Activated CD4-positive, alpha-beta T cell treated with anti-CD3 and anti-CD28 coated beads, Interleukin-2, amount 10 ng/mL, durations not matched to agents 7 days and 5 days (primary cell): ENCODE data around the gene EFNA5. TPM values are rescaled to one million over a fixed set of nuclear protein-coding genes. Genes with fewer than 3 reads are reported as not detected.

Experiments
- CTCF ChIA-PET: fragments of 350-600 bp; sonication (Branson Sonifier 250); formaldehyde crosslinking; loops from one replicate; lab custom pipeline; 2021; ENCODE audit warnings: antibody characterized with exemption; lab: Charles Lee
- POLR2A ChIA-PET: fragments of 350-600 bp; sonication (Branson Sonifier 250); formaldehyde crosslinking; loops from one replicate; lab custom pipeline; 2021; ENCODE audit warnings: antibody characterized with exemption; lab: Charles Lee
- DNase-seq: peaks from one replicate; pipeline ENCODE4 v3.0.0-alpha.2; 2020
- H3K27ac Mint-ChIP-seq: one replicate; pipeline ENCODE4 v1.8.0; 2021; ENCODE audit warnings: mild to moderate bottlenecking, moderate library complexity, mixed read lengths
- H3K27me3 Mint-ChIP-seq: one replicate; pipeline ENCODE4 v1.8.0; 2021; ENCODE audit warnings: mixed read lengths
- H3K36me3 Mint-ChIP-seq: one replicate; pipeline ENCODE4 v1.8.0; 2021; ENCODE audit warnings: low read depth, mixed read lengths
- H3K4me1 Mint-ChIP-seq: one replicate; pipeline ENCODE4 v1.8.0; 2021; ENCODE audit warnings: mixed read lengths
- H3K4me3 Mint-ChIP-seq: one replicate; pipeline ENCODE4 v1.8.0; 2021; ENCODE audit warnings: mild to moderate bottlenecking, moderate library complexity, mixed read lengths
- H3K9me3 Mint-ChIP-seq: one replicate; pipeline ENCODE4 v1.8.0; 2021; ENCODE audit warnings: mixed read lengths
- total RNA-seq, 2 experiments: library from RNA; stranded (reverse); gene quantifications; one replicate each; pipeline ENCODE4 v1.2.3, GENCODE V29; 2021

The EFNA5 gene
- total RNA-seq, 2 experiments from 2014 or later = not detected

GRCh38 chr5:107414802-107415201 lies 255.9 kb downstream of the EFNA5 start:
- Mint-ChIP-seq H3K27ac (no peak overlapping the region), H3K4me1 (no peaks in the 10 kb centered on the region), H3K9me3 (no peaks in the 10 kb centered on the region), H3K36me3 (no peaks in the 10 kb centered on the region), H3K27me3 (peaks cover 26% of the 10 kb centered on the region), H3K4me3 (no peak overlapping the region)
- ChIA-PET POLR2A (no interaction called here), CTCF (no interaction called here)
- no peak for DNase-seq

GRCh38 chr5:107413754-107414153 lies 257.0 kb downstream of the EFNA5 start:
- Mint-ChIP-seq H3K27ac (no peak overlapping the region), H3K4me3 (no peak overlapping the region)

GRCh38 chr5:107408564-107408963 lies 262.2 kb downstream of the EFNA5 start:
- ChIA-PET POLR2A (no interaction called here), CTCF (no interaction called here)
- Mint-ChIP-seq H3K4me1 (no peaks in the 10 kb centered on the region), H3K36me3 (no peaks in the 10 kb centered on the region), H3K9me3 (no peaks in the 10 kb centered on the region), H3K27ac (no peak overlapping the region), H3K4me3 (no peak overlapping the region), H3K27me3 (peaks cover 13% of the 10 kb centered on the region)
- DNase-seq = no peak

More at GRCh38 chr5:107413754-107414153, 257.0 kb downstream of the EFNA5 start:
- Mint-ChIP-seq H3K4me1 (no peaks in the 10 kb centered on the region), H3K9me3 (no peaks in the 10 kb centered on the region), H3K36me3 (no peaks in the 10 kb centered on the region), H3K27me3 (peaks cover 21% of the 10 kb centered on the region)
- ChIA-PET POLR2A (no interaction called here), CTCF (no interaction called here)
- no peak for DNase-seq

GRCh38 chr5:107407713-107408298 lies 262.9 kb downstream of the EFNA5 start:
- DNase-seq = no peak
- H3K36me3 Mint-ChIP-seq = no peaks in the 10 kb centered on the region

GRCh38 chr5:107404595-107405374 lies 266.0 kb downstream of the EFNA5 start:
- no peak overlapping the region for H3K4me3 Mint-ChIP-seq
- ChIA-PET CTCF (interaction anchor here (0.6 kb wide), 1 partner anchor 105 kb away, joined by 3 read pairs; no protein-coding TSS in a partner anchor), POLR2A (no interaction called here)
- no peak for DNase-seq
- peaks cover 6% of the 10 kb centered on the region for H3K27me3 Mint-ChIP-seq
- no peaks in the 10 kb centered on the region for H3K36me3 Mint-ChIP-seq
- H3K4me1 Mint-ChIP-seq = no peaks in the 10 kb centered on the region
- no peaks in the 10 kb centered on the region for H3K9me3 Mint-ChIP-seq
- H3K27ac Mint-ChIP-seq = no peak overlapping the region

More at GRCh38 chr5:107407713-107408298, 262.9 kb downstream of the EFNA5 start:
- H3K27me3 Mint-ChIP-seq = peaks cover 11% of the 10 kb centered on the region
- ChIA-PET POLR2A (no interaction called here), CTCF (no interaction called here)
- H3K4me3 Mint-ChIP-seq = no peak overlapping the region
- no peaks in the 10 kb centered on the region for H3K4me1 Mint-ChIP-seq
- no peak overlapping the region for H3K27ac Mint-ChIP-seq
- no peaks in the 10 kb centered on the region for H3K9me3 Mint-ChIP-seq

GRCh38 chr5:107403228-107403953 lies 267.3 kb downstream of the EFNA5 start:
- Mint-ChIP-seq H3K27me3 (peaks cover 10% of the 10 kb centered on the region), H3K36me3 (no peaks in the 10 kb centered on the region), H3K4me3 (no peak overlapping the region), H3K4me1 (no peaks in the 10 kb centered on the region), H3K27ac (no peak overlapping the region), H3K9me3 (no peaks in the 10 kb centered on the region)
- ChIA-PET POLR2A (no interaction called here), CTCF (no interaction called here)
- no peak for DNase-seq

- Mint-ChIP-seq H3K4me1 (no peaks in the 10 kb centered on the region), H3K27me3 (peaks cover 13% of the 10 kb centered on the region), H3K27ac (no peak overlapping the region), H3K4me3 (no peak overlapping the region), H3K36me3 (no peaks in the 10 kb centered on the region), H3K9me3 (no peaks in the 10 kb centered on the region)
- no peak for DNase-seq
- POLR2A ChIA-PET = no interaction called here
- CTCF ChIA-PET = no interaction called here
These were observed 268.1 kb downstream of the EFNA5 start for GRCh38 chr5:107402434-107403227.

GRCh38 chr5:107401470-107402122 lies 269.1 kb downstream of the EFNA5 start:
- Mint-ChIP-seq H3K4me3 (no peak overlapping the region), H3K4me1 (no peaks in the 10 kb centered on the region), H3K27me3 (peaks cover 13% of the 10 kb centered on the region), H3K9me3 (no peaks in the 10 kb centered on the region), H3K36me3 (no peaks in the 10 kb centered on the region), H3K27ac (no peak overlapping the region)
- CTCF ChIA-PET = no interaction called here
- no peak for DNase-seq
- POLR2A ChIA-PET = no interaction called here

GRCh38 chr5:107400328-107400727 lies 270.4 kb downstream of the EFNA5 start:
- no peaks in the 10 kb centered on the region for H3K4me1 Mint-ChIP-seq
- peaks cover 15% of the 10 kb centered on the region for H3K27me3 Mint-ChIP-seq
- POLR2A ChIA-PET = no interaction called here
- no peak overlapping the region for H3K27ac Mint-ChIP-seq
- CTCF ChIA-PET = no interaction called here
- no peaks in the 10 kb centered on the region for H3K9me3 Mint-ChIP-seq
- H3K4me3 Mint-ChIP-seq = no peak overlapping the region
- DNase-seq = no peak
- no peaks in the 10 kb centered on the region for H3K36me3 Mint-ChIP-seq

GRCh38 chr5:107398703-107399102 lies 272.0 kb downstream of the EFNA5 start:
- POLR2A ChIA-PET = no interaction called here
- H3K9me3 Mint-ChIP-seq = no peaks in the 10 kb centered on the region
- H3K4me1 Mint-ChIP-seq = no peaks in the 10 kb centered on the region
- DNase-seq = no peak
- H3K4me3 Mint-ChIP-seq = no peak overlapping the region
- no peaks in the 10 kb centered on the region for H3K36me3 Mint-ChIP-seq
- CTCF ChIA-PET = no interaction called here
- H3K27me3 Mint-ChIP-seq = peaks cover 15% of the 10 kb centered on the region
- no peak overlapping the region for H3K27ac Mint-ChIP-seq

GRCh38 chr5:107396351-107396690 lies 274.4 kb downstream of the EFNA5 start:
- no peak for DNase-seq
- CTCF ChIA-PET = no interaction called here

GRCh38 chr5:107395632-107396350 lies 274.9 kb downstream of the EFNA5 start:
- H3K27me3 Mint-ChIP-seq = peaks cover 13% of the 10 kb centered on the region
- H3K36me3 Mint-ChIP-seq = no peaks in the 10 kb centered on the region
- no peaks in the 10 kb centered on the region for H3K4me1 Mint-ChIP-seq
- ChIA-PET POLR2A (no interaction called here), CTCF (no interaction called here)
- no peaks in the 10 kb centered on the region for H3K9me3 Mint-ChIP-seq
- no peak for DNase-seq
- H3K27ac Mint-ChIP-seq = no peak overlapping the region
- H3K4me3 Mint-ChIP-seq = no peak overlapping the region

More at GRCh38 chr5:107396351-107396690, 274.4 kb downstream of the EFNA5 start:
- peaks cover 13% of the 10 kb centered on the region for H3K27me3 Mint-ChIP-seq
- H3K27ac Mint-ChIP-seq = no peak overlapping the region
- POLR2A ChIA-PET = no interaction called here
- H3K4me3 Mint-ChIP-seq = no peak overlapping the region
- no peaks in the 10 kb centered on the region for H3K9me3 Mint-ChIP-seq
- no peaks in the 10 kb centered on the region for H3K36me3 Mint-ChIP-seq
- no peaks in the 10 kb centered on the region for H3K4me1 Mint-ChIP-seq
